HEK293 (cell line): ENCODE results near the gene SEC63.

Source experiments
- BCL11B ChIP-seq: fragments of 450-650 bp; formaldehyde crosslinking; IDR thresholded peaks from 2 replicates; pipeline ENCODE4 v1.5.1; 2016; ENCODE audit warnings: low read depth, missing biosample characterization, missing genetic modification characterization
- CTCF ChIP-seq: fragments of 450-650 bp; formaldehyde crosslinking; IDR thresholded peaks from 2 replicates; pipeline ENCODE4 v1.5.1; 2016; ENCODE audit warnings: missing biosample characterization, missing genetic modification characterization
- FEZF1 ChIP-seq: fragments of 450-650 bp; formaldehyde crosslinking; IDR thresholded peaks from 2 replicates; pipeline ENCODE4 v1.5.1; 2016; ENCODE audit warnings: missing biosample characterization, missing genetic modification characterization
- GLIS1 ChIP-seq: fragments of 450-650 bp; formaldehyde crosslinking; IDR thresholded peaks from 2 replicates; pipeline ENCODE4 v1.5.1; 2016; ENCODE audit warnings: missing biosample characterization, missing genetic modification characterization
- HIC1 ChIP-seq: fragments of 450-650 bp; formaldehyde crosslinking; IDR thresholded peaks from 2 replicates; pipeline ENCODE4 v1.5.1; 2016; ENCODE audit warnings: missing biosample characterization, missing genetic modification characterization
- KLF10 ChIP-seq: fragments of 450-650 bp; IDR thresholded peaks from 2 replicates; pipeline ENCODE4 v1.5.1; 2018; ENCODE audit warnings: missing biosample characterization, mild to moderate bottlenecking, missing genetic modification characterization
- ZBTB1 ChIP-seq: fragments of 450-650 bp; formaldehyde crosslinking; IDR thresholded peaks from 2 replicates; pipeline ENCODE4 v1.5.1; 2016; ENCODE audit warnings: missing biosample characterization, missing genetic modification characterization
- ZBTB49 ChIP-seq: fragments of 450-650 bp; formaldehyde crosslinking; IDR thresholded peaks from 2 replicates; pipeline ENCODE4 v1.5.1; 2016; ENCODE audit warnings: missing biosample characterization, missing genetic modification characterization, low read depth
- ZNF121 ChIP-seq: fragments of 450-650 bp; formaldehyde crosslinking; IDR thresholded peaks from 2 replicates; pipeline ENCODE4 v1.5.1; 2016; ENCODE audit warnings: missing biosample characterization, missing genetic modification characterization
- ZNF148 ChIP-seq: fragments of 450-650 bp; formaldehyde crosslinking; IDR thresholded peaks from 2 replicates; pipeline ENCODE4 v1.5.0; 2017; ENCODE audit warnings: missing biosample characterization, missing genetic modification characterization, borderline replicate concordance
- ZNF16 ChIP-seq: fragments of 450-650 bp; formaldehyde crosslinking; IDR thresholded peaks from 2 replicates; pipeline ENCODE4 v1.5.1; 2016; ENCODE audit warnings: low read depth, missing biosample characterization, missing genetic modification characterization
- ZNF18 ChIP-seq: fragments of 450-650 bp; formaldehyde crosslinking; IDR thresholded peaks from 2 replicates; pipeline ENCODE4 v1.5.1; 2016; ENCODE audit warnings: missing biosample characterization, missing genetic modification characterization
- ZNF521 ChIP-seq: fragments of 450-650 bp; formaldehyde crosslinking; IDR thresholded peaks from 2 replicates; pipeline ENCODE4 v1.5.1; 2017; ENCODE audit warnings: missing biosample characterization, mild to moderate bottlenecking, missing genetic modification characterization
- ZNF560 ChIP-seq: fragments of 450-650 bp; formaldehyde crosslinking; IDR thresholded peaks from 2 replicates; pipeline ENCODE4 v1.5.1; 2017; ENCODE audit warnings: missing biosample characterization, missing genetic modification characterization, borderline replicate concordance
- ZNF561 ChIP-seq: fragments of 450-650 bp; IDR thresholded peaks from 2 replicates; pipeline ENCODE4 v1.5.1; 2018; ENCODE audit warnings: missing biosample characterization, missing genetic modification characterization, borderline replicate concordance
- ZNF623 ChIP-seq: fragments of 450-650 bp; formaldehyde crosslinking; IDR thresholded peaks from 2 replicates; pipeline ENCODE4 v1.5.1; 2016; ENCODE audit warnings: missing biosample characterization, missing genetic modification characterization
- ZNF654 ChIP-seq: fragments of 450-650 bp; formaldehyde crosslinking; IDR thresholded peaks from 2 replicates; pipeline ENCODE4 v1.5.1; 2016; ENCODE audit warnings: low read depth, missing biosample characterization, missing genetic modification characterization
- ZNF747 ChIP-seq: fragments of 450-650 bp; formaldehyde crosslinking; IDR thresholded peaks from 2 replicates; pipeline ENCODE4 v1.5.1; 2016; ENCODE audit warnings: missing biosample characterization, missing genetic modification characterization

SEC63 gene

GRCh38 chr6:107866606-107867301 lies 91.3 kb downstream of the SEC63 start (continued):
- no peak for TF ChIP-seq GLIS1 (tag by site-specific recombination)
- TF ChIP-seq ZNF623 (tag by site-specific recombination): no peak
- no peak for TF ChIP-seq ZNF148 (tag by site-specific recombination)
- peak; percentile 96 for TF ChIP-seq ZNF121 (tag by site-specific recombination)
- TF ChIP-seq BCL11B (tag by site-specific recombination): no peak
- peak; percentile 33; the same call in 1 of the 2 replicates for TF ChIP-seq CTCF (tag by site-specific recombination)
- no peak for TF ChIP-seq ZBTB49 (tag by site-specific recombination)
- no peak for TF ChIP-seq FEZF1 (tag by site-specific recombination)
- no peak for TF ChIP-seq ZNF747 (tag by site-specific recombination)
- no peak for TF ChIP-seq ZNF561 (tag by site-specific recombination)
- no peak for TF ChIP-seq ZNF16 (tag by site-specific recombination)
- no peak for TF ChIP-seq HIC1 (tag by site-specific recombination)
- no peak for TF ChIP-seq ZNF560
- no peak for TF ChIP-seq ZBTB1
- no peak for TF ChIP-seq ZNF521 (tag by site-specific recombination)
- TF ChIP-seq ZNF18: peak; percentile 53; the same call in 1 of the 2 replicates
- no peak for TF ChIP-seq KLF10 (tag by site-specific recombination)
- peak; percentile 59 for TF ChIP-seq ZNF654 (tag by site-specific recombination)
